Measurements from ENCODE around the gene UBR3.

The UBR3 gene

GRCh38 chr2:169827272-169828140 lies at the start of gene UBR3:
UBR3 (plus strand) TSS chr2:169827454; CDS start chr2:169827508, 54 bp downstream.
- Mint-ChIP-seq H3K27me3 (no peaks in the 10 kb centered on the region), H3K4me3 (peak within 1 kb of the TSS; percentile 87), H3K4me1 (peaks cover 57% of the 10 kb centered on the region), H3K36me3 (ENCODE audit: low read depth) (peaks cover 12% of the 10 kb centered on the region), H3K27ac (peak within 1 kb of the TSS; percentile 82), H3K9me3 (no peaks in the 10 kb centered on the region)
- peak; percentile 93 for DNase-seq
- peak; percentile 85 for ATAC-seq

DNA sequence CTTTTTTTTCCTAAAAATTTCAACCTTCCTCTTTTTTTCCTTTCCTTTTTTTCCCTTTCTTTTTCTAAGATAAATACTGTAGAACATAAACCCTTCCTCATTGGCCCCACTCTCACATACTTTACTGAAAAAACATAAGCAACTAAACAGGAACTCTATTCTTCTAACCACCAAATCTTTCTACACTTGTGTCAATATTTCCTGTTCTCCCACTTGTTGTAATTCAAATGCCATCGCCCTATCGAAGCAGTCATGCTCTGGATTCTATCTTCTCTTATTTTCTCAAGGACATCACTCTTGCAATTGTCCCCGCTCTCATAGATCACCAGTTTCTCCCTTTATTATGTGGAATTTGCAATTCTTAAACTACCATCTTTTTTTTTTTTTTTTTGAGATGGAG lies 48.8 kb upstream of the UBR3 start:
- no peak overlapping the region for H3K27ac Mint-ChIP-seq

DNA sequence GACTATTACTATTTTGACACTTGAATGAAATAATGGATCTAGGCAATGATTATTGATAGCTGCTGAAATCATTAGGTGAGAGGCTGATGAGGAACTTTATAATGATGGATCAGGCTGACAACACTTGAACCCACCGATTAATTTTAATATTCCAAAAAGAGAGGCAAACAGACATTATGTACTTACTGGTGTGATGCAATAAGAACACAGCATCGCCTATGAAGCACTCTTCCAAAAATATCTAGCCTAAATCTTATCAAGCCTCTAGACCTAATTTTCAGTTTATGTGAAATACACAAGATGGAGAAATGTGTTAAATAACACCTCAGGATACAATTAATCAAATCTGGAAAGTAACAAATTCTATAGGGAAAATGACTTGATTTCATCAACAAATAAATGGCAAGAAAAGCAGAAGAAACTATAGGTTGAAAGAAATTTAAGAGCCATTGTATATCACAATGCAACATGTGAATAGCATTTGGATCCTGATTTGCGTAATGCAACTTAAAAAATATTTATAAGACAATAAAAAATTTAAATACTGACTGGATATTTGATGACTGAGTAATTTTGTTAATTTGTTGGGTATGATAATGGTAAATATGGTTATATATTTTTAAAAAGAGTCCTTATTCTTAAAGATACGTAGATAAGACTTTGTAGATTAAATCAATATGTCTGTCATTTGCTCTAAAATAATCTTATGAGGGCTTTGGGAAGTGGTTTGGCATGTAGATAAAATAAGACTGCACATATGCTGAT lies 45.8 kb upstream of the UBR3 start:
- Mint-ChIP-seq H3K9me3 (no peaks in the 10 kb centered on the region), H3K27ac (no peak overlapping the region), H3K36me3 (ENCODE audit: low read depth) (no peaks in the 10 kb centered on the region), H3K4me1 (no peaks in the 10 kb centered on the region), H3K4me3 (no peak overlapping the region), H3K27me3 (peaks cover 4% of the 10 kb centered on the region)
- no peak for DNase-seq
- ATAC-seq = no peak

More for the DNA sequence above, 48.8 kb upstream of the UBR3 start:
- no peaks in the 10 kb centered on the region for H3K9me3 Mint-ChIP-seq
- H3K4me3 Mint-ChIP-seq = no peak overlapping the region
- H3K36me3 Mint-ChIP-seq (ENCODE audit: low read depth) = no peaks in the 10 kb centered on the region
- DNase-seq = no peak
- H3K4me1 Mint-ChIP-seq = no peaks in the 10 kb centered on the region
- ATAC-seq = no peak
- H3K27me3 Mint-ChIP-seq = peaks cover 4% of the 10 kb centered on the region

- H3K9me3 Mint-ChIP-seq = no peaks in the 10 kb centered on the region
- peaks cover 4% of the 10 kb centered on the region for H3K27me3 Mint-ChIP-seq
- no peaks in the 10 kb centered on the region for H3K4me1 Mint-ChIP-seq
- DNase-seq (no peak), ATAC-seq (no peak)
- H3K36me3 Mint-ChIP-seq (ENCODE audit: low read depth) = no peaks in the 10 kb centered on the region
- H3K27ac Mint-ChIP-seq = no peak overlapping the region
- no peak overlapping the region for H3K4me3 Mint-ChIP-seq
Measured at GRCh38 chr2:169782513-169782912, 44.7 kb upstream of the UBR3 start.

DNA sequence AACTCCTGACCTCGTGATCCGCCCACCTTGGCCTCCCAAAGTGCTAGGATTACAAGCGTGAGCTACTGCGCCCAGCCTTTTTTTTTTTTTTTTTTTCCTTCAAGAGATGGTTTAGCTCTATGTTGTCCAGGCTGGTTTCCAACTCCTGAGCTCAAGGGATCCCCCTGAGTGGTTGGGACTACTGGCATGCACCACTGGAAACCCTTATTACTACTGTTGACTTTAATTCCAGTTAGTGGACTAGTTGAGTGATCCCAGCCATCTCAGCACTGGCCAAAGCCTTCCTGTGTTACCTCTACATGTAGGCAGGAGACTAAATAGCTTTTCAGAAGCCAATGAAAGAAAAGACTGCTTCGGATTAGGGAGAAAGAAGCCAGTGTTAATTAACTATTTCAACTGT lies 36.7 kb upstream of the UBR3 start:
- H3K27me3 Mint-ChIP-seq = peaks cover 21% of the 10 kb centered on the region
- H3K9me3 Mint-ChIP-seq = no peaks in the 10 kb centered on the region
- no peak for DNase-seq
- no peak for ATAC-seq
- no peak overlapping the region for H3K27ac Mint-ChIP-seq
- H3K36me3 Mint-ChIP-seq (ENCODE audit: low read depth) = no peaks in the 10 kb centered on the region
- H3K4me1 Mint-ChIP-seq = peaks cover 5% of the 10 kb centered on the region
- no peak overlapping the region for H3K4me3 Mint-ChIP-seq

GRCh38 chr2:169795181-169795580 lies 32.1 kb upstream of the UBR3 start:
- H3K4me3 Mint-ChIP-seq = no peak overlapping the region
- H3K4me1 Mint-ChIP-seq = peaks cover 15% of the 10 kb centered on the region

DNA sequence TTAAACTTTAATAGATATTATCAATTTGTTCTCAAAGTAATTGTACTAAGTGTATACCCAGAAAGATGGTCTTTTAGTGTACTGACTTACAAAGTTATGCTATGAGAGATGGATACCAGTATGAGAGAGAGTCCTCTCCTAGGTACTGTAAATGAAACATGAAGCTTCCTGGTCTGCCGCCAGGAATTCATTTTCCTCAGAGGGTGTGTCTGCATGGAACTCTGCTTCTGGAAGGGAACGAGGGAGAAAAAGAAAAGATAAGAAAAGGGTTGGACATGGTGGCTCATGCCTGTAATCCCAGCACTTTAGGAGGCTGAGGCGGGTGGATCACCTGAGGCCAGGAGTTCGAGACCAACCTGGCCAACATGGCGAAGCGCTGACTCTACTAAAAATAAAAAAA lies 30.8 kb upstream of the UBR3 start:
- DNase-seq = no peak
- Mint-ChIP-seq H3K9me3 (no peaks in the 10 kb centered on the region), H3K4me3 (no peak overlapping the region), H3K4me1 (peaks cover 22% of the 10 kb centered on the region), H3K36me3 (ENCODE audit: low read depth) (peaks cover 3% of the 10 kb centered on the region), H3K27ac (no peak overlapping the region), H3K27me3 (peaks cover 2% of the 10 kb centered on the region)
- no peak for ATAC-seq

More at GRCh38 chr2:169795181-169795580, 32.1 kb upstream of the UBR3 start:
- no peaks in the 10 kb centered on the region for H3K9me3 Mint-ChIP-seq
- no peak overlapping the region for H3K27ac Mint-ChIP-seq
- peaks cover 2% of the 10 kb centered on the region for H3K27me3 Mint-ChIP-seq
- ATAC-seq (no peak), DNase-seq (no peak)
- H3K36me3 Mint-ChIP-seq (ENCODE audit: low read depth) = no peaks in the 10 kb centered on the region

GRCh38 chr2:169797601-169798000 lies 29.7 kb upstream of the UBR3 start:
- DNase-seq (no peak), ATAC-seq (no peak)
- Mint-ChIP-seq H3K4me3 (no peak overlapping the region), H3K27me3 (peaks cover 2% of the 10 kb centered on the region), H3K27ac (no peak overlapping the region), H3K9me3 (no peaks in the 10 kb centered on the region), H3K36me3 (ENCODE audit: low read depth) (peaks cover 6% of the 10 kb centered on the region), H3K4me1 (peaks cover 31% of the 10 kb centered on the region)

DNA sequence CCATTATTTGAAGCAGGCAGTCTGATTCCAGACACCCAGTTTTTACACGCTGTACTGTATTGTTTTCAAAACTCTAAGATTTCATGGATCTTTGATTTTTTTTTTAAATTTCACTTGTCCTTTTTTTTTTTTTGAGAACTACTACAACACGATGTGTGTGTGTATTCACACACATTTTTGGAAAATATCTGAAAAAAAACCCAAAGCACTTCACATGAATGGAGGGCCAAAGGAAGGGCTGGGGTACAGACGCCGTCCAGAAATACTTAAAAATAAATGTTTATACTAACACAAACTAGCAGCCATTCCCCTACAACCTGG lies 28.9 kb upstream of the UBR3 start:
- Mint-ChIP-seq H3K36me3 (ENCODE audit: low read depth) (peaks cover 7% of the 10 kb centered on the region), H3K4me3 (peak overlapping the region; percentile 92), H3K4me1 (peaks cover 34% of the 10 kb centered on the region), H3K27ac (peak overlapping the region; percentile 77), H3K27me3 (peaks cover 2% of the 10 kb centered on the region), H3K9me3 (no peaks in the 10 kb centered on the region)
- no peak for DNase-seq
- no peak for ATAC-seq

DNA sequence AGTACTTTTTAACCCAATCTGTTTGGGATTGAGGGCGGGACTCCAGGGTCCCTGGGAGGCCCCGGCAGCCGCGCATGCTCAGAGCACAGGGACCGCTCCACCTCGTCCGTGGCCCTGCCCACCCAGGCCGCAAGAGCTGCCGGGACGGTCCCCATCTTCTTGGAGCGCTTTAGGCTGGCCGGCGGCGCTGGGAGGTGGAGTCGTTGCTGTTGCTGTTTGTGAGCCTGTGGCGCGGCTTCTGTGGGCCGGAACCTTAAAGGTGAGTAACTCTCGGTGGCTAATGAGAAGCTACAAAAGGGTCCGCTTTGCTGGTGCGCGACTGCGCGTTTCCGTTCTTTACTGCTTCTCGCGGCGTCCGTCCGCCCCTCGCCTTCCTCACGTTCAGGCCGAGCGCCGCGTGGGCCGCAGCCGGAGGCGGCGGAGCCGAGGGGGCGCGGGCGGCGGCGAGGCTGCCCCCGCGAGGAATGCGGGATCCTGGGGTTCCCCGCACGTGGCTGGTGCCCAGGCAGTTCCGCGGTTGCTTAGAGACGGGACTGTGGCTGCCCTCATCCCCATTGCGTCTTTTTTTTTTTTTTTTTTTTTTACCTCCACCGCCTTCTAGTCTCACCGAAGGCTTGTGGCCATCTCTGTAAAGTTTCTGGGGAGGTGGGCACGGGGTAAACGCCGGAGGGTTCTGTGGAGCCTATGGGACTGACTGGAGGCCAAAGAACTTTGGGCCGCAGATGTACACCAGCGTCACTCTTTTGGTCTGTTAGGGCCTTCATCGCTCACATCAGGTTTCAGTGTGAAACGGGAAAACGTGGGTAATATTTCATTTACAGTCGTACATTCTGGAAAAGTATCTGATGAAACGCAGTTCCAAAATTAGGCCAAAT lies 28.3 kb upstream of the UBR3 start, which contains the start of gene SSB:
Gene SSB, plus strand, starts transcription at position 154 of the 875 bp plus-strand sequence. CDS start 2,090 bp downstream, outside the sequence.
- Mint-ChIP-seq H3K4me1 (peaks cover 34% of the 10 kb centered on the region), H3K27ac (peak within 1 kb of the TSS; percentile 95), H3K27me3 (peaks cover 2% of the 10 kb centered on the region), H3K9me3 (no peaks in the 10 kb centered on the region), H3K4me3 (peak within 1 kb of the TSS; percentile 92), H3K36me3 (ENCODE audit: low read depth) (peaks cover 7% of the 10 kb centered on the region)
- DNase-seq (peak; percentile 97), ATAC-seq (peak; percentile 98)

DNA sequence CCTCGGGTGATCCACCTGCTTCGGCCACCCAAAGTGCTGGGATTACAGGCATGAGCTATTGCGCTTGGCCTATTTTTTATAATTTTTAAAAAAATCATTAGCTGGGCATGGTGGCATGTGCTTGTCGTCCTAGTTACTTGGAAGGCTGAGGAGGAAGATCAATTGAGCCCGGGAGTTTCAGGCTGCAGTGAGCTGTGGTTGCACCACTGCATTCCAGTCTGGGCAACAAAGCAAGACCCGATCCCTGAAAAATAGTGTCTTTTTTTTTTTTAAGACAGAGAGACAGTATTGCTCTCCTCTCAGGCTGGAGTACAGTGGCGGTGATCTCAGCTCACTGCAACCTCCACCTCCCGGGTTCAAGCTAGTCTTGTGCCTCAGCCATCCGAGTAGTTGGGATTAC lies 23.8 kb upstream of the UBR3 start:
- Mint-ChIP-seq H3K9me3 (no peaks in the 10 kb centered on the region), H3K27me3 (no peaks in the 10 kb centered on the region), H3K36me3 (ENCODE audit: low read depth) (peaks cover 33% of the 10 kb centered on the region), H3K4me1 (peaks cover 33% of the 10 kb centered on the region), H3K4me3 (no peak overlapping the region), H3K27ac (no peak overlapping the region)
- DNase-seq (no peak), ATAC-seq (no peak)

- peaks cover 48% of the 10 kb centered on the region for H3K36me3 Mint-ChIP-seq (ENCODE audit: low read depth)
- peaks cover 16% of the 10 kb centered on the region for H3K4me1 Mint-ChIP-seq
- no peaks in the 10 kb centered on the region for H3K9me3 Mint-ChIP-seq
- H3K4me3 Mint-ChIP-seq = no peak overlapping the region
- no peaks in the 10 kb centered on the region for H3K27me3 Mint-ChIP-seq
- H3K27ac Mint-ChIP-seq = peak overlapping the region; percentile 63
- DNase-seq (no peak), ATAC-seq (no peak)
Measured at GRCh38 chr2:169806586-169806985, 20.7 kb upstream of the UBR3 start.

- DNase-seq = no peak
- no peaks in the 10 kb centered on the region for H3K27me3 Mint-ChIP-seq
- no peak overlapping the region for H3K4me3 Mint-ChIP-seq
- H3K27ac Mint-ChIP-seq = no peak overlapping the region
- no peak for ATAC-seq
- H3K36me3 Mint-ChIP-seq (ENCODE audit: low read depth) = peaks cover 48% of the 10 kb centered on the region
- no peaks in the 10 kb centered on the region for H3K9me3 Mint-ChIP-seq
- peaks cover 4% of the 10 kb centered on the region for H3K4me1 Mint-ChIP-seq
Measured at GRCh38 chr2:169808221-169808620, 19.0 kb upstream of the UBR3 start.

- Mint-ChIP-seq H3K27me3 (no peaks in the 10 kb centered on the region), H3K36me3 (ENCODE audit: low read depth) (peaks cover 62% of the 10 kb centered on the region), H3K4me1 (peaks cover 26% of the 10 kb centered on the region), H3K27ac (peak overlapping the region; percentile 46), H3K4me3 (no peak overlapping the region), H3K9me3 (peaks cover 7% of the 10 kb centered on the region)
- ATAC-seq = peak; percentile 73
- no peak for DNase-seq
Measured at GRCh38 chr2:169815849-169816248, 11.4 kb upstream of the UBR3 start.

Data from activated naive CD8-positive, alpha-beta T cell treated with anti-CD3 and anti-CD28 coated beads, Interleukin-2, amount 50 U/mL, for 24 hours (primary cell).